GM12878 (cell line): ENCODE data around the gene NOD1. TPM values are rescaled to one million over a fixed set of nuclear protein-coding genes. Genes with fewer than 3 reads are reported as not detected.

ENCODE experiments used
- ATAC-seq: fragments of 200-7000 bp; cut with Tn5 transposase; 3 replicates; pipeline ENCODE4 v1.9.1; 2020; ENCODE audit warnings: mild to moderate bottlenecking, moderate library complexity
- BruUV-seq: library from RNA; stranded (reverse); fragments of 400-500 nt; replicated peaks from 2 replicates; lab custom pipeline; 2021; lab: Mats Ljungman, UMichigan
- CTCF ChIA-PET: fragments of 300-600 bp; sonication (Branson Sonifier 250); formaldehyde crosslinking; extraction: SDS; loops from one replicate; lab custom pipeline; 2021; ENCODE audit warnings: inconsistent platforms; lab: Yijun Ruan, JAX
- POLR2A ChIA-PET: fragments of 350-600 bp; formaldehyde crosslinking; extraction: SDS; loops from one replicate; lab custom pipeline; 2021; ENCODE audit warnings: inconsistent platforms; lab: Charles Lee
- RAD21 ChIA-PET: fragments of 300-600 bp; sonication (Branson Sonifier 250); formaldehyde crosslinking; loops from one replicate; lab custom pipeline; 2023; ENCODE audit warnings: antibody characterized with exemption; ENCODE audit not compliant: unreplicated experiment; lab: Charles Lee
- SMC1A ChIA-PET: fragments of 300-600 bp; sonication (Branson Sonifier 250); formaldehyde crosslinking; loops from one replicate; lab custom pipeline; 2023; ENCODE audit not compliant: unreplicated experiment, uncharacterized antibody; lab: Charles Lee
- DNase-seq: peaks from one replicate; pipeline ENCODE4 v3.0.0-alpha.2; 2011; ENCODE audit warnings: low read depth, low spot score
- FAIRE-seq: peaks from 3 replicates; lab custom pipeline; 2011; peaks lifted over from hg19 to GRCh38; lab: Jason Lieb, UNC
- H2AFZ ChIP-seq: 2 replicates; pipeline ENCODE4 v1.6.0; 2011; ENCODE audit warnings: low read depth, low read length, control low read depth; ENCODE audit not compliant: control insufficient read depth
- H3K27ac ChIP-seq: 2 replicates; pipeline ENCODE4 v1.5.1; 2011; ENCODE audit warnings: control low read depth; ENCODE audit not compliant: control insufficient read depth, insufficient read depth
- H3K27me3 ChIP-seq, 2 experiments: replicated peaks in 1 of 2; 2 replicates each; pipeline versions ENCODE4 v1.6.0 to v1.6.1; 2011; ENCODE audit warnings: low read length in 1 of 2; ENCODE audit not compliant: control insufficient read depth in 2 of 2, insufficient read depth in 2 of 2
- H3K36me3 ChIP-seq, 2 experiments: 2 replicates each; pipeline ENCODE4 v1.5.1; 2011; ENCODE audit warnings: low read length in 1 of 2; ENCODE audit not compliant: control insufficient read depth in 2 of 2, insufficient read depth in 2 of 2
- H3K4me1 ChIP-seq: 2 replicates; pipeline ENCODE4 v1.6.1; 2011; ENCODE audit warnings: mild to moderate bottlenecking, low read length, moderate library complexity, mixed read lengths; ENCODE audit not compliant: control insufficient read depth, insufficient read depth
- H3K4me2 ChIP-seq: 2 replicates; pipeline ENCODE4 v1.6.0; 2011; ENCODE audit warnings: control low read depth; ENCODE audit not compliant: control insufficient read depth, insufficient read depth
- H3K4me3 ChIP-seq: fragments of 200-600 bp; sonication (generic); 2 replicates; pipeline ENCODE4 v1.5.1; 2016
- H3K79me2 ChIP-seq: 2 replicates; pipeline ENCODE4 v1.6.0; 2011; ENCODE audit warnings: low read length; ENCODE audit not compliant: control insufficient read depth, insufficient read depth
- H3K9ac ChIP-seq: 2 replicates; pipeline ENCODE4 v1.8.0; 2011; ENCODE audit warnings: low read length, control low read depth, mixed read lengths; ENCODE audit not compliant: control insufficient read depth, insufficient read depth
- H3K9me3 ChIP-seq: replicated peaks from 3 replicates; pipeline ENCODE4 v1.5.1; 2011; ENCODE audit warnings: mild to moderate bottlenecking, low read length; ENCODE audit not compliant: control insufficient read depth, insufficient read depth
- H4K20me1 ChIP-seq: 2 replicates; pipeline ENCODE4 v1.6.0; 2011; ENCODE audit not compliant: control insufficient read depth, insufficient read depth
- BACH1 ChIP-seq: fragments of 450-650 bp; IDR thresholded peaks from 2 replicates; pipeline ENCODE4 v1.6.1; 2017; ENCODE audit warnings: mild to moderate bottlenecking, borderline replicate concordance
- EZH2 ChIP-seq: IDR thresholded peaks from 2 replicates; pipeline ENCODE4 v1.6.1; 2012; ENCODE audit warnings: low read depth, mild to moderate bottlenecking, control low read depth, inconsistent platforms, low read length, borderline replicate concordance; ENCODE audit not compliant: control insufficient read depth
- RCOR1 ChIP-seq: conservative IDR thresholded peaks from 2 replicates; pipeline ENCODE4 v1.6.1; 2012; ENCODE audit warnings: low read depth, low read length, improper control_type of control experiment
- SKIL ChIP-seq: fragments of 450-650 bp; IDR thresholded peaks from 2 replicates; pipeline ENCODE4 v1.6.1; 2017; ENCODE audit warnings: mild to moderate bottlenecking, low read depth, inconsistent platforms; ENCODE audit not compliant: poor library complexity, severe bottlenecking
- YBX1 ChIP-seq: fragments of 450-650 bp; IDR thresholded peaks from 2 replicates; pipeline ENCODE4 v1.6.1; 2016; ENCODE audit warnings: antibody characterized with exemption
- ZZZ3 ChIP-seq: IDR thresholded peaks from 2 replicates; pipeline ENCODE4 v1.6.1; 2011; ENCODE audit warnings: low read depth; ENCODE audit not compliant: control insufficient read depth, insufficient read length
- WGBS: methylation state at CpG from one replicate; pipeline ENCODE4 v1.1.6; 2016; ENCODE audit warnings: low lambda C conversion rate; ENCODE audit not compliant: insufficient replicate concordance, insufficient coverage; ENCODE audit errors: missing lambda C conversion rate; 5-methylcytosine and 5-hydroxymethylcytosine counted together
- in situ Hi-C: fragments of 300-500 bp; cut with MboI; formaldehyde crosslinking; loops from 9 replicates; pipeline ENCODE4 v1.14.3; 2018; ENCODE audit warnings: mixed read lengths
- intact Hi-C: fragments of 100-400 bp; cut with micrococcal nuclease; formaldehyde crosslinking; loops from one replicate; pipeline ENCODE4 v1.14.2; 2022; ENCODE audit not compliant: unreplicated experiment
- polyA plus RNA-seq, 11 experiments: library from polyadenylated mRNA; depleted of rRNA in 4 of 11; unstranded in 6 of 11; stranded (reverse) in 5 of 11; fragments of >200 nt; fragmentation: Nextera tagmentation in 4 of 11; fragmentation: Illumina TruSeq in 1 of 11; extraction: Ambion mirVana in 4 of 11; extraction: Trizol in 1 of 11; gene quantifications; 1 replicate in 1 of 11; 2 replicates in 10 of 11; pipeline versions ENCODE4 v1.2.1 to v1.2.3, GENCODE V29; 2011 to 2016; ENCODE audit warnings: inconsistent platforms in 2 of 11, missing spikeins in 2 of 11, low read depth in 1 of 11
- total RNA-seq, 4 experiments: library from RNA; depleted of rRNA in 3 of 4; stranded (reverse); fragments of >200 nt in 3 of 4; fragmentation: Illumina TruSeq in 1 of 4; extraction: Trizol in 1 of 4; gene quantifications; 2 replicates each; pipeline versions ENCODE4 v1.2.1 to v1.2.3, GENCODE V29; 2013 to 2021

NOD1 gene
- total and polyA plus RNA-seq, 10 of the 15 experiments (the other 5 are each of a cell fraction or from before 2014, with no cell fraction given): 1.8 to 14.6 (median 8.9) TPM

DNA sequence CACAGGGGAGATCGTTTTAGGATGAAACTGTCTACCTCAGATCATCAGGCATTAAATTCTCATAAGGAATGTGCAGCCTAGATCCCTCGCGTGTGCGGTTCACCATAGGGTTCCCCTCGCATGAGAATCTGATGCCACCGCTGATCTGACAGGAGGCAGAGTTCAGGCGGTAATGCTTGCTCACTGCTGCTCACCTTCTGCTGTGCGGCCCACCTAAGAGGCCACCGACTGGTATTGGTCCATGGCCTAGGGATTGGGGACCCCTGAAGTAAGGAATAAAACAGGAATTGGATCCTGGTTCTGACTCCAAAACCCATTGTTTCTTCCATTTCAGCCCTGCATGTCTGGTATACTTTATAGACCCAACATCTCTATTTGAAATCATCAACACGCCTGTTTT, 4.1 kb downstream of the NOD1 start:
- Histone ChIP-seq H3K4me2 (no peak overlapping the region; the same call in 1 of the 2 replicates), H3K27ac (no peak overlapping the region), H3K36me3 (0 out of 4 replicates have a peak, but pooled peaks cover 0 to 6% of the 10 kb centered on the region in 2 experiments), H2AFZ (no peak overlapping the region), H3K9ac (no peak overlapping the region), H3K9me3 (no peaks in the 10 kb centered on the region; the same call in 2 of the 3 replicates), H3K4me1 (peaks cover 36% of the 10 kb centered on the region), H3K4me3 (no peak overlapping the region), H3K79me2 (peaks cover 25% of the 10 kb centered on the region), H3K27me3 (no peaks in the 10 kb centered on the region), H4K20me1 (no peaks in the 10 kb centered on the region)
- RAD21 ChIA-PET: interaction anchor here (1.0 to 2.0 kb wide), 3 partner anchors 126 to 310 kb away, joined by 3 to 4 read pairs (median 3); no protein-coding TSS in a partner anchor
- SMC1A ChIA-PET: interaction anchor here (0.7 to 2.4 kb wide), 6 partner anchors 9 to 51 kb away, joined by 3 to 18 read pairs (median 4); no protein-coding TSS in a partner anchor
- ATAC-seq (no peak), DNase-seq (no peak), FAIRE-seq (no peak)
- TF ChIP-seq EZH2 (no peak), RCOR1 (no peak), ZZZ3 (no peak), BACH1 (no peak), YBX1 (no peak), SKIL (no peak)
- over 99% methylated on average over 10 of the region's 10 CpGs for WGBS
- in situ Hi-C loops: no loop called here
- intact Hi-C loops: no loop called here
- CTCF ChIA-PET: interaction anchor here (0.6 to 1.7 kb wide), 4 partner anchors 9 to 198 kb away, joined by 3 to 6 read pairs (median 4); no protein-coding TSS in a partner anchor
- no TSS peak for BruUV-seq
- POLR2A ChIA-PET: interaction anchor here (1.1 kb wide), 1 partner anchor 13 kb away, joined by 4 read pairs; no protein-coding TSS in a partner anchor
